ENCODE measurements around the gene NRG3. TPM values are rescaled to one million over a fixed set of nuclear protein-coding genes. Genes with fewer than 3 reads are reported as not detected.

NRG3 gene
- total RNA-seq, 1 donor from 2014 or later: 1.6 TPM

- no peak for TF ChIP-seq CTCF (IDR thresholded peaks at IDR 0.05)
- no peaks in the 10 kb centered on the region for H3K36me3 ChIP-seq
- intact Hi-C loops (cut with DNase I): no loop called here
- no peak for DNase-seq (ENCODE audit: low spot score in 2 of 2)
- H3K4me1 ChIP-seq: no peaks in the 10 kb centered on the region
- H3K9me3 ChIP-seq: no peaks in the 10 kb centered on the region
- no peak overlapping the region for H3K4me3 ChIP-seq
- no peaks in the 10 kb centered on the region for H3K27me3 ChIP-seq
- H3K27ac ChIP-seq: no peak overlapping the region
Measured at GRCh38 chr10:82934947-82935346, 1060.0 kb downstream of the NRG3 start.

- no peaks in the 10 kb centered on the region for H3K27me3 ChIP-seq
- TF ChIP-seq CTCF (IDR thresholded peaks at IDR 0.05): no peak
- DNase-seq (ENCODE audit: low spot score in 2 of 2): no peak
- no peaks in the 10 kb centered on the region for H3K9me3 ChIP-seq
- H3K4me1 ChIP-seq: peaks cover 2 to 4% of the 10 kb centered on the region in 2 donors
- intact Hi-C loops (cut with DNase I): no loop called here
- no peak overlapping the region for H3K4me3 ChIP-seq
- H3K27ac ChIP-seq: no peak overlapping the region
- H3K36me3 ChIP-seq: no peaks in the 10 kb centered on the region
Measured at GRCh38 chr10:82938331-82938730, 1063.3 kb downstream of the NRG3 start.

- H3K36me3 ChIP-seq: no peaks in the 10 kb centered on the region
- TF ChIP-seq CTCF (IDR thresholded peaks at IDR 0.05): no peak
- H3K4me3 ChIP-seq: no peak overlapping the region
- intact Hi-C loops (cut with DNase I): no loop called here
- no peaks in the 10 kb centered on the region for H3K9me3 ChIP-seq
- no peak overlapping the region for H3K27ac ChIP-seq
- peaks cover 2 to 4% of the 10 kb centered on the region in 2 donors for H3K4me1 ChIP-seq
- no peaks in the 10 kb centered on the region for H3K27me3 ChIP-seq
- DNase-seq (ENCODE audit: low spot score in 2 of 2): no peak
Measured at GRCh38 chr10:82942286-82943099, 1067.5 kb downstream of the NRG3 start.

- no peaks in the 10 kb centered on the region for H3K27me3 ChIP-seq
- DNase-seq (ENCODE audit: low spot score in 2 of 2): no peak
- intact Hi-C loops (cut with DNase I): no loop called here
- no peak overlapping the region for H3K27ac ChIP-seq
- no peaks in the 10 kb centered on the region for H3K36me3 ChIP-seq
- no peaks in the 10 kb centered on the region for H3K9me3 ChIP-seq
- peaks cover 2 to 4% of the 10 kb centered on the region in 2 donors for H3K4me1 ChIP-seq
- no peak for TF ChIP-seq CTCF (IDR thresholded peaks at IDR 0.05)
- no peak overlapping the region for H3K4me3 ChIP-seq
Measured at GRCh38 chr10:82943142-82943541, 1068.1 kb downstream of the NRG3 start.

GRCh38 chr10:82949816-82950575 is 1075.0 kb downstream of the NRG3 start:
- Histone ChIP-seq H3K36me3 (no peaks in the 10 kb centered on the region), H3K27me3 (no peaks in the 10 kb centered on the region), H3K4me1 (no peaks in the 10 kb centered on the region), H3K9me3 (no peaks in the 10 kb centered on the region), H3K4me3 (no peak overlapping the region), H3K27ac (no peak overlapping the region)
- intact Hi-C loops (cut with DNase I): no loop called here
- no peak for DNase-seq (ENCODE audit: low spot score in 2 of 2)
- TF ChIP-seq CTCF (IDR thresholded peaks at IDR 0.05): no peak
